Ramos (cell line): ENCODE data around the gene RUSF1.
"Not testable (repeated sequence)": the region's sequence is repeated elsewhere in the genome, so short reads cannot be mapped to it uniquely, and the experiment has no call there.

Experiments
- in situ Hi-C: fragments of 300-500 bp; cut with MboI; formaldehyde crosslinking; loops from one replicate; pipeline ENCODE4 v1.14.3; 2022; ENCODE audit warnings: low sequenced_read_pairs; ENCODE audit not compliant: unreplicated experiment

The RUSF1 gene

DNA sequence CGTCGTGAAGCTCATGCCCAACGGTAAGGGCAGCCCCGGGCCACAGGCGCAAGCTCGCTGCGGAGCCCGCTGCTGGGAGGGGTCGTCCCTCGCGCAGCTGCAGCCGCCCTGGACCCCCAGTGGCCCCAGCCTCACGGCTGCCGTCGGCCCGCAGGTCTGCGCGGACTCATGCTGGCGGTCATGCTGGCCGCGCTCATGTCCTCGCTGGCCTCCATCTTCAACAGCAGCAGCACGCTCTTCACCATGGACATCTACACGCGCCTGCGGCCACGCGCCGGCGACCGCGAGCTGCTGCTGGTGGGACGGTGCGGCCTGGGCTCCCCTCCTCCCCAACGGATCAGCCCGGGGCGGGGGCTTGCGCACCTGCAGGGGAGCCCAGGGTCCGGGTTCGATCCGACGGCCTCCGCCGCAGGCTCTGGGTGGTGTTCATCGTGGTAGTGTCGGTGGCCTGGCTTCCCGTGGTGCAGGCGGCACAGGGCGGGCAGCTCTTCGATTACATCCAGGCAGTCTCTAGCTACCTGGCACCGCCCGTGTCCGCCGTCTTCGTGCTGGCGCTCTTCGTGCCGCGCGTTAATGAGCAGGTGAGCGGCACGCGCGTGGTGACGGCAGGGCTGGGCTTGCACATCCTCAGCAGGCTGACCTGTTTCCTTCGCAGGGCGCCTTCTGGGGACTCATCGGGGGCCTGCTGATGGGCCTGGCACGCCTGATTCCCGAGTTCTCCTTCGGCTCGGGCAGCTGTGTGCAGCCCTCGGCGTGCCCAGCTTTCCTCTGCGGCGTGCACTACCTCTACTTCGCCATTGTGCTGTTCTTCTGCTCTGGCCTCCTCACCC, 19.5 kb downstream of the RUSF1 start:
- in situ Hi-C loops: no loop called here

- in situ Hi-C loops: no loop called here
Measured at GRCh38 chr16:31487720-31488467, 20.3 kb downstream of the RUSF1 start.

- in situ Hi-C loops: no loop called here
Measured at GRCh38 chr16:31487071-31487719, 21.0 kb downstream of the RUSF1 start.

DNA sequence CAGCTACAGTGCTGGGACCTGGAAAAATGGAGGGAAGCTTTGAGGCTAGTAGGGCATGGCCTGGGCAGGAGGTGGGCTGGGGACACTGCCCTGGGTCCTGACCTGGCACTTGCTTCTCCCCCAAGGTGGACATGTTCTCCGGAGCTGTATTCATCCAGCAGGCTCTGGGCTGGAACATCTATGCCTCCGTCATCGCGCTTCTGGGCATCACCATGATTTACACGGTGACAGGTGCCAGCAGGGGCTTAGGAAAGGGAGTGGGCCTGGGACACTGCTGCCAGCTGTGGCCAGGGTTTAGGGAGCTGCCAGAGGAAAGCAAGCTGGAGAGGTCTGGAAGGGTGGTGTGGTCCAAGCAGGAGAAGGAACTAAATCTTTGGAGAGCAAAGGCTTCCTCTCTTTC, 22.1 kb downstream of the RUSF1 start:
- in situ Hi-C loops: no loop called here

DNA sequence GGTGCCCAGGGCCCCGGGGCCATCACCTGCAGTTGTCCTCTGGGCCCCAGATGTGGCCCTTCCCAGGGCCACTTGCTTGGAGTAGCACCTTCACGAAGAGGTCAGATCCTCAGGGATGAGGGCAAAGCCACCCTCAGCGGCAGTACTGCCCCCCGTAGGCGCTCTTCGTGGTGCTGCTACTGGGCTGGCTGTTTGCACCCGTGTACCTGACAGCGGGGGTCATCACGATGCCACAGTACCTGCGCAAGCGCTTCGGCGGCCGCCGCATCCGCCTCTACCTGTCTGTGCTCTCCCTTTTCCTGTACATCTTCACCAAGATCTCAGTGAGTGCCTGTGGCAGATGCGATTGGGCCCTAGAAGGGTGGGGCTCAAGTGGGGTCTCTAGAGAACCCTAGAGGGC, 22.6 kb downstream of the RUSF1 start:
- in situ Hi-C loops: no loop called here

- in situ Hi-C loops: no loop called here
Measured at GRCh38 chr16:31484491-31485171, 23.6 kb downstream of the RUSF1 start.

DNA sequence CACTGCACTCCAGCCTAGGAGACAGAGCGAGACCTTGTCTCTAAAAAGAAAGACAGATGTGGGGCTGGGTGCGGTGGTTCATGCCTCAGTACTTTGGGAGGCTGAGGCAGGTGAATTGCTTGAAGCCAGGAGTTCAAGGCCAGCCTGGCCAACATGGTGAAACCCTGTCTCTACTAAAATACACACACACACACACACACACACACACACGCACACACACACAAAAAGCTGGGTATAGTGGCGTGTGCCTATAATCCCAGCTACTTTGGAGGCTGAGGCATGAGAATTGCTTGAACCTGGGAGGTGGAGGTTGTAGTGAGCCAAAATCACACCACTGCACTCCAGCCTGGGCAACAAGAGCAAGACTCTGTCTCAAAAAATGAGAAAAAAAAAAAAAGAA, 24.1 kb downstream of the RUSF1 start:
- in situ Hi-C loops: not testable (repeated sequence)

DNA sequence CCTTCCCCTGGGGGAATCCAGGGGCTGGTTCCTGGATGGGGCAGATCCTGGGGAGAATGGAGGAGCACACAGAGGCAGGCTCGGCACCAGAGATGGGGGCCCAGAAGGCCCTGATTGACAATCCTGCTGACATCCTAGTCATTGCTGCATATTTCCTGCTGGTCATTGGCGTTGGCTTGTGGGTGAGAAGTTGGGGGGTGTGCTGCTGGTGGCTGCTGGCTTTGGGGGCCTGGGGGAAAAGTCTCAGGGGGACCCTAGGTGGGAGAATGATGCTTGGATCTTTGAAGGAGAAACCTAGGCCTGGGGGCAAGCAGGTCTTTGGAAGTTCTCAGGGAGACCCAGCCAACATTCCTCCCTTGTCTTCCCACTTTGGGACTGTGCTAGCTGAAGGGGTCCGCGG, 25.1 kb downstream of the RUSF1 start, which contains the start of gene SLC5A2:
SLC5A2 (plus strand) TSS at position 43 of the 400 bp plus-strand sequence; CDS start at position 57, 14 bp downstream.
- in situ Hi-C loops: no loop called here

DNA sequence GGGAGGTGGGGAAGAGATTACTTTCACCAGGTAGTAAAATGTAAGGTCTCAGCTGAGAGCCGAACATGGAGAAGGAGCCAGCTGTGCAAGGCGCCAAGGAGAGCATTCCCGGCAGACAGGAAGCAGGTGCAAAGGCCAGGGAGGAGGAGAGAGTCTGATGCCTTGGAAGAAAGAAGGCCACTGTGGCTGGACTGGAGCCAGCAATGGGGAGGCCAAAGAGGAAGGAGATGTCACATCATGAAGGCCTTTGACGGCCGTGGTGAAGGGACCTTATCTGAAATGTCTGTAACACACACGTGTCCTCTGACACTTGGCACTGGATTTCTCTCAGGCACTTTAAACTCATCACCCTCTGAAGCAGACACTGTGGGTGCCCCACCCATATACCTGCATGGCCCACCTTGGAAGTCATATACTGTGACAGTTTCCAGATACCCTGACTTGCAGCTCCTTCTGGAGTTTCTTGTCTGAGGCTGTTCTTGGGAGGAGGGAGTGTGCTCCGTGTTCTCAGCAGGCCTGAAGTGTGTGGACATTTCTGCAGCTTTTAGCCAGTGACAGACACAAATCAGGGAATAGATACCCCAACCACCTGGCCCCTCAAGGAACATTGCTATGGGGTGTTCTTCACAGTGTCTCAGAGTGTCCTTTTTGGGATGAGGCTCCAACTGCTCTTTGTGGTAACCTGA, 27.2 kb downstream of the RUSF1 start:
- in situ Hi-C loops: no loop called here

DNA sequence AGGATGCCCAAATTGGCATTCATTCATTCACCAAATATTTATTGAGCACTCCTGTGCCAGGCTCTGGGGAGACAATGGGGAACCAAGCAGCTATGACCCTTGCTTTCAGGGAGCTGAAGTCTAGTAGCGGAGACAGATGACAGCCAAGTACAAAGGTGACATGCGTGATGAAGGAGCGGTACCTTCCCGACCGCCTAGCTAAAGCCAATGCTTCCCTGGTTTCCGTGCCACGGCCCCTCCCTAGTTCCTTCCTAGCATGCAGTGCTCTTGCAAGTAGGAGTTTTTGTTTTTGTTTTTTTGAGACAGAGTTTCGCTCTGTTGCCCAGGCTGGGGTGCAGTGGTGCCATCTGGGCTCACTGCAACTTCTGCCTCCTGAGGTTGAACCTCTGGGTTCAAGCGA, 28.4 kb downstream of the RUSF1 start:
- in situ Hi-C loops: no loop called here

- in situ Hi-C loops: no loop called here
Measured at GRCh38 chr16:31478956-31479355, 29.2 kb downstream of the RUSF1 start.

GRCh38 chr16:31477220-31478216, 30.7 kb downstream of the RUSF1 start:
- in situ Hi-C loops: no loop called here

DNA sequence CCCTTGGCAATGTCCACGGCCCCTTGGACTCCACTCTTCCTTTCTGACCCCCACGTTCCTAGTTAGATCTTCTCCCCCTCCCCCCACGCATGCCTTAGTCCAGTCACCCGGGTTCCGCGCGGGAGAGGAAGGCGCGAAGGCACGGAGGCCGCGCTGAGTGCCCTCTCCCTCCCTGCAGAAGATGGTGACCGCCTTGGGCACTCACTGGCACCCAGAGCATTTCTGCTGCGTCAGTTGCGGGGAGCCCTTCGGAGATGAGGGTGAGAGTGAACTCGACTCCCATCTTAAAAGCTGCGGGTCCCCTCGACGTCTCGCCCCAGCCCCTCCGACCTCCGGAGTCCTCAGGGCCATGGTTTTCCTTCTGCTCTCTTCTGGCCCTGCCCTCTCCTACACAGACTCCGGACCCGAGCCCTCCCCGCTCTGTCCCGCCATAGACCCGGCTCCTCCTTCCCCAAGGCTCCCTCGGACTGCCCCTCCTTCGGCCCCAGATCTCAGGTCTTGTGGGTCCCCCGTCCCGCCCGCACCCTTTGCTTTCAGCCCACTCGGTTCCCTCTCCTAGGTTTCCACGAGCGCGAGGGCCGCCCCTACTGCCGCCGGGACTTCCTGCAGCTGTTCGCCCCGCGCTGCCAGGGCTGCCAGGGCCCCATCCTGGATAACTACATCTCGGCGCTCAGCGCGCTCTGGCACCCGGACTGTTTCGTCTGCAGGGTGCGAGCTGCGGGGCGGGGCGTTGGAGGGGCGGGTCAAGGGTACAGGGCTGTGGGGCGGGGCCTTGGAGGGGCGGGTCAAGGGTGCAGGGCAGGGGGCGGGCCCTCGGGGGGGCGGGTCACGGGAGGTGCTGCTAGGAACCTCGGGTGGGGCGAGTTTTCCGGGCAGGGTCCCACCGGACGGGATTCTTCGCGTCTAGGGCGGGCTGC, 31.6 kb downstream of the RUSF1 start:
- in situ Hi-C loops: no loop called here

GRCh38 chr16:31475946-31476302, 32.3 kb downstream of the RUSF1 start:
- in situ Hi-C loops: no loop called here

- in situ Hi-C loops: no loop called here
Measured at GRCh38 chr16:31474773-31475738, 33.1 kb downstream of the RUSF1 start.

DNA sequence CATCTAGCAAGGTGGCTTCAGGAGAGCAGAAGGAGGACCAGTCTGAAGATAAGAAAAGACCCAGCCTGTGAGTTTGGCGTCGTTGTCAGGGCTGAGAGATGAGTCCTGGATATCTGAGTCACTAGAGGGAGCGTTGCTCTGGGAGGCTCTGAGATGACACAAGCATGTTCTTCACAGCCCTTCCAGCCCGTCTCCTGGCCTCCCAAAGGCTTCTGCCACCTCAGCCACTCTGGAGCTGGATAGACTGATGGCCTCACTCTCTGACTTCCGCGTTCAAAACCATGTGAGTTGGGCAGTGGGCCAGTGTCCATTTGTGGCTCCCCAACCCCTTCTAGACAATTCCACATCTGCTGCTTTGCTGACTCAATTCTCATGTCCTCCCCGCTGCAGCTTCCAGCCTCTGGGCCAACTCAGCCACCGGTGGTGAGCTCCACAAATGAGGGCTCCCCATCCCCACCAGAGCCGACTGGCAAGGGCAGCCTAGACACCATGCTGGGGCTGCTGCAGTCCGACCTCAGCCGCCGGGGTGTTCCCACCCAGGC, 33.9 kb downstream of the RUSF1 start:
- in situ Hi-C loops: no loop called here
